Esophagus squamous epithelium (tissue), 4 donors: ENCODE data around the gene LONRF3.

ENCODE experiments used
- CTCF ChIP-seq, 6 experiments: fragments of 450-650 bp in 4 of 6; fragments of 200-600 bp in 2 of 6; sonication (generic) in 2 of 6; IDR thresholded peaks; one replicate each; pipeline ENCODE4 v1.5.1; 2016 to 2019; ENCODE audit warnings: antibody characterized with exemption in 6 of 6, mild to moderate bottlenecking in 4 of 6, moderate library complexity in 4 of 6
- POLR2A ChIP-seq, 4 donors: fragments of 450-650 bp; IDR thresholded peaks; one replicate each; pipeline ENCODE4 v1.6.1; 2017; ENCODE audit warnings: antibody characterized with exemption in 4 of 4, mild to moderate bottlenecking in 4 of 4, moderate library complexity in 3 of 4

- TF ChIP-seq CTCF (IDR thresholded peaks at IDR 0.05) (no peak), POLR2A (IDR thresholded peaks at IDR 0.05) (no peak)
These were observed 71.5 kb downstream of the LONRF3 start for GRCh38 chrX:119045884-119046283.
